K562 (cell line): ENCODE results near the gene FAM187B. TPM values are rescaled to one million over a fixed set of nuclear protein-coding genes. Genes with fewer than 3 reads are reported as not detected.
A peak's percentile ranks its signal among the peaks of the same experiment; 100 is the strongest.

Experiments
- BRF2 ChIP-seq: IDR thresholded peaks from 3 replicates; pipeline ENCODE4 v1.6.1; 2011; ENCODE audit warnings: borderline replicate concordance, mild to moderate bottlenecking; ENCODE audit not compliant: insufficient read length, insufficient read depth
- EP400 ChIP-seq: fragments of 450-650 bp; IDR thresholded peaks from 2 replicates; pipeline ENCODE4 v1.6.1; 2017; ENCODE audit warnings: antibody characterized with exemption, mild to moderate bottlenecking, moderate library complexity
- ID3 ChIP-seq, 2 experiments: fragments of 250-450 bp in 1 of 2; fragments of 450-650 bp in 1 of 2; sonication (Bioruptor Pico) in 1 of 2; IDR thresholded peaks; 2 replicates each; pipeline versions ENCODE4 v1.6.1 to v1.8.0; 2016 to 2021; ENCODE audit warnings: mild to moderate bottlenecking in 2 of 2, moderate library complexity in 2 of 2, missing compliant biosample characterization in 1 of 2, missing genetic modification characterization in 1 of 2
- KLF16 ChIP-seq: IDR thresholded peaks from 2 replicates; pipeline ENCODE4 v1.6.1; 2016; ENCODE audit warnings: antibody characterized with exemption
- LARP7 ChIP-seq: fragments of 450-650 bp; IDR thresholded peaks from 2 replicates; pipeline ENCODE4 v1.6.1; 2016
- NFIC ChIP-seq: fragments of 450-650 bp; IDR thresholded peaks from 2 replicates; pipeline ENCODE4 v1.6.1; 2017; ENCODE audit warnings: mild to moderate bottlenecking, inconsistent platforms
- PBX2 ChIP-seq, 2 experiments: IDR thresholded peaks in 1 of 2; conservative IDR thresholded peaks in 1 of 2; 2 replicates each; pipeline ENCODE4 v1.6.1; 2016; ENCODE audit warnings: low read depth in 2 of 2, mild to moderate bottlenecking in 1 of 2, missing compliant biosample characterization in 1 of 2, missing genetic modification characterization in 1 of 2, moderate library complexity in 1 of 2
- RAD51 ChIP-seq: fragments of 450-650 bp; IDR thresholded peaks from 2 replicates; pipeline ENCODE4 v1.7.1; 2016; ENCODE audit warnings: low read depth, mild to moderate bottlenecking, borderline replicate concordance
- SETDB1 ChIP-seq: IDR thresholded peaks from one replicate; pipeline ENCODE4 v1.6.1; 2012; ENCODE audit warnings: low read length, control low read depth, inconsistent platforms
- SMAD1 ChIP-seq: fragments of 150-350 bp; IDR thresholded peaks from 2 replicates; pipeline ENCODE4 v1.6.1; 2014; ENCODE audit warnings: low read length, low read depth; ENCODE audit not compliant: partially characterized antibody
- SNIP1 ChIP-seq: fragments of 450-650 bp; IDR thresholded peaks from 2 replicates; pipeline ENCODE4 v1.7.1; 2017; ENCODE audit warnings: low read depth, mild to moderate bottlenecking
- TAF15 ChIP-seq: fragments of 200-400 bp; formaldehyde crosslinking; IDR thresholded peaks from 2 replicates; pipeline ENCODE4 v1.6.1; 2017; ENCODE audit warnings: mild to moderate bottlenecking, low read depth, low read length, moderate library complexity
- TRIM24 ChIP-seq, 2 experiments: fragments of 450-650 bp; IDR thresholded peaks; 2 replicates each; pipeline ENCODE4 v1.6.1; 2016
- TRIM28 ChIP-seq: fragments of 450-650 bp; IDR thresholded peaks from 2 replicates; pipeline ENCODE4 v1.6.1; 2017
- ZBTB1 ChIP-seq: sonication (generic); formaldehyde crosslinking; IDR thresholded peaks from 2 replicates; pipeline ENCODE4 v1.8.1; 2023; ENCODE audit warnings: missing genetic modification reagents, low read depth, mild to moderate bottlenecking, borderline replicate concordance
- ZNF124 ChIP-seq: sonication (generic); formaldehyde crosslinking; IDR thresholded peaks from 2 replicates; pipeline ENCODE4 v1.8.1; 2022; ENCODE audit warnings: missing genetic modification reagents
- ZNF280B ChIP-seq: fragments of 250-450 bp; sonication (Bioruptor Pico); IDR thresholded peaks from 2 replicates; pipeline ENCODE4 v1.5.1; 2021; ENCODE audit warnings: mild to moderate bottlenecking
- polyA plus RNA-seq, 8 experiments: library from polyadenylated mRNA; depleted of rRNA in 4 of 8; stranded (reverse) in 5 of 8; unstranded in 3 of 8; fragments of >200 nt; fragmentation: Nextera tagmentation in 2 of 8; fragmentation: Illumina TruSeq in 1 of 8; extraction: Ambion mirVana in 2 of 8; extraction: Trizol in 1 of 8; gene quantifications; 2 replicates each; pipeline versions ENCODE4 v1.2.1 to v1.2.3, GENCODE V29; 2011 to 2014; ENCODE audit warnings: inconsistent platforms in 1 of 8, missing spikeins in 1 of 8
- total RNA-seq, 7 experiments: library from RNA; depleted of rRNA in 6 of 7; stranded (reverse); fragments of >200 nt in 6 of 7; fragmentation: Illumina TruSeq in 2 of 7; extraction: Trizol in 2 of 7; gene quantifications; 2 replicates each; pipeline versions ENCODE4 v1.2.1 to v1.2.3, GENCODE V29; 2011 to 2021; ENCODE audit warnings: low replicate concordance in 1 of 7
- TF ChIP-seq, protein P1 (sequence below): fragments of 150-350 bp; IDR thresholded peaks from 2 replicates; pipeline ENCODE4 v1.6.1; 2014; ENCODE audit warnings: low read depth, mild to moderate bottlenecking, low read length, borderline replicate concordance
- TF ChIP-seq, protein P2 (sequence below): fragments of 450-650 bp; IDR thresholded peaks from 2 replicates; pipeline ENCODE4 v1.6.1; 2016

FAM187B gene
- total and polyA plus RNA-seq, 9 of the 15 experiments (the other 6 are each of a cell fraction or from before 2014, with no cell fraction given), result 0.04 to 0.09 TPM; not detected in 7

DNA sequence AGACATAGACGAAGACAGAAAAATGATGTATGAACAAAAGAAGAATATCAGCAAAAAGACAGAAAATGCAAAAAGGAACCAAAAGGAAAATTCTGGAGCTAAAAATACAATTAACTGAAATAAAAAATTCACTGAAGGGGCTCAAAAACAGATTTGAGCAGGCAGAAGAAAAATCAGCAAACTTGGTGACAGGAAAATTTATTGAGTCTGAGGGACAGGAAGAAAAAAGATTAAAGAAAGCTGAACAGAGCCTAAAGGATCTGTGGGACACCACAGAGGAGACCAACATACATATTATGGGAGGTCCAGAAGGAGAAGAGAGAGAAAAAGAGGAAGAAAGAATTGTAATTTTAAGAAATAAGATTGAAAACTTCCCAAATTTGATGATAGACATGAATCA, 12.9 kb upstream of the FAM187B start (continued):
- TF ChIP-seq ZNF280B (CRISPR knock-in tag), result no peak
- no peak for TF ChIP-seq ZBTB1 (CRISPR knock-in tag)
- TF ChIP-seq RAD51, result no peak
- no peak for TF ChIP-seq NFIC
- TF ChIP-seq ID3 (CRISPR knock-in tag; IDR thresholded peaks at IDR 0.05), result no peak
- TF ChIP-seq ID3 (tag; IDR thresholded peaks at IDR 0.05), result no peak
- no peak for TF ChIP-seq ZNF124 (CRISPR knock-in tag)
- TF ChIP-seq, protein P1, sequence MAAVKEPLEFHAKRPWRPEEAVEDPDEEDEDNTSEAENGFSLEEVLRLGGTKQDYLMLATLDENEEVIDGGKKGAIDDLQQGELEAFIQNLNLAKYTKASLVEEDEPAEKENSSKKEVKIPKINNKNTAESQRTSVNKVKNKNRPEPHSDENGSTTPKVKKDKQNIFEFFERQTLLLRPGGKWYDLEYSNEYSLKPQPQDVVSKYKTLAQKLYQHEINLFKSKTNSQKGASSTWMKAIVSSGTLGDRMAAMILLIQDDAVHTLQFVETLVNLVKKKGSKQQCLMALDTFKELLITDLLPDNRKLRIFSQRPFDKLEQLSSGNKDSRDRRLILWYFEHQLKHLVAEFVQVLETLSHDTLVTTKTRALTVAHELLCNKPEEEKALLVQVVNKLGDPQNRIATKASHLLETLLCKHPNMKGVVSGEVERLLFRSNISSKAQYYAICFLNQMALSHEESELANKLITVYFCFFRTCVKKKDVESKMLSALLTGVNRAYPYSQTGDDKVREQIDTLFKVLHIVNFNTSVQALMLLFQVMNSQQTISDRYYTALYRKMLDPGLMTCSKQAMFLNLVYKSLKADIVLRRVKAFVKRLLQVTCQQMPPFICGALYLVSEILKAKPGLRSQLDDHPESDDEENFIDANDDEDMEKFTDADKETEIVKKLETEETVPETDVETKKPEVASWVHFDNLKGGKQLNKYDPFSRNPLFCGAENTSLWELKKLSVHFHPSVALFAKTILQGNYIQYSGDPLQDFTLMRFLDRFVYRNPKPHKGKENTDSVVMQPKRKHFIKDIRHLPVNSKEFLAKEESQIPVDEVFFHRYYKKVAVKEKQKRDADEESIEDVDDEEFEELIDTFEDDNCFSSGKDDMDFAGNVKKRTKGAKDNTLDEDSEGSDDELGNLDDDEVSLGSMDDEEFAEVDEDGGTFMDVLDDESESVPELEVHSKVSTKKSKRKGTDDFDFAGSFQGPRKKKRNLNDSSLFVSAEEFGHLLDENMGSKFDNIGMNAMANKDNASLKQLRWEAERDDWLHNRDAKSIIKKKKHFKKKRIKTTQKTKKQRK, result no peak
- TF ChIP-seq TRIM24 (IDR thresholded peaks at IDR 0.05), result peak in 1 of 2 experiments; percentile 47; a peak in 1 of 4 replicates
- no peak for TF ChIP-seq SNIP1
- no peak for TF ChIP-seq SMAD1
- TF ChIP-seq KLF16, result no peak
- no peak for TF ChIP-seq PBX2 (CRISPR knock-in tag; IDR thresholded peaks at IDR 0.05; ENCODE audit: low read depth)
- peak; percentile 65 for TF ChIP-seq PBX2 (tag; conservative IDR thresholded peaks at IDR 0.05; ENCODE audit: low read depth)
- TF ChIP-seq LARP7, result no peak
- no peak for TF ChIP-seq SETDB1
- TF ChIP-seq, protein P2, sequence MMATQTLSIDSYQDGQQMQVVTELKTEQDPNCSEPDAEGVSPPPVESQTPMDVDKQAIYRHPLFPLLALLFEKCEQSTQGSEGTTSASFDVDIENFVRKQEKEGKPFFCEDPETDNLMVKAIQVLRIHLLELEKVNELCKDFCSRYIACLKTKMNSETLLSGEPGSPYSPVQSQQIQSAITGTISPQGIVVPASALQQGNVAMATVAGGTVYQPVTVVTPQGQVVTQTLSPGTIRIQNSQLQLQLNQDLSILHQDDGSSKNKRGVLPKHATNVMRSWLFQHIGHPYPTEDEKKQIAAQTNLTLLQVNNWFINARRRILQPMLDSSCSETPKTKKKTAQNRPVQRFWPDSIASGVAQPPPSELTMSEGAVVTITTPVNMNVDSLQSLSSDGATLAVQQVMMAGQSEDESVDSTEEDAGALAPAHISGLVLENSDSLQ, result peak; percentile 22; the same call in 1 of the 2 replicates
- no peak for TF ChIP-seq TAF15
- TF ChIP-seq BRF2, result no peak
- TF ChIP-seq EP400, result no peak
- TF ChIP-seq TRIM28, result peak; percentile 87
